Measurements from ENCODE around the gene SHD. TPM values are rescaled to one million over a fixed set of nuclear protein-coding genes. Genes with fewer than 3 reads are reported as not detected.

The SHD gene
- total and polyA plus RNA-seq, 2 of the 13 experiments (the other 11 are each of a cell fraction or from before 2014, with no cell fraction given) = 0.11 to 0.20 TPM

- Histone ChIP-seq H3K27ac (ENCODE audit: extremely low read length, insufficient read depth, low read length) (no peak overlapping the region), H4K20me1 (ENCODE audit: insufficient read depth, low read length) (no peaks in the 10 kb centered on the region), H3K79me2 (ENCODE audit: insufficient read depth, low read length) (no peaks in the 10 kb centered on the region), H3K27me3 (ENCODE audit: control insufficient read depth in 1 of 2, insufficient read depth in 2 of 2, low read length in 2 of 2) (peaks cover 0 to 29% of the 10 kb centered on the region in 2 experiments; a peak in 3 of 5 replicates), H3K4me2 (ENCODE audit: low read depth, low read length) (peak overlapping the region; percentile 87), H2AFZ (ENCODE audit: low read length) (peak overlapping the region; percentile 1), H3K4me3 (replicated peaks in 1 of 3; ENCODE audit: insufficient read depth in 1 of 3, low read depth in 2 of 3, low read length in 3 of 3) (peak overlapping the region; percentile 38 to 72 (median 47)), H3K9me3 (ENCODE audit: low read length) (no peaks in the 10 kb centered on the region), H3K4me1 (ENCODE audit: insufficient read depth, low read length) (peaks cover 17% of the 10 kb centered on the region), H3K36me3 (replicated peaks in 1 of 2; ENCODE audit: control insufficient read depth in 1 of 2, insufficient read depth in 2 of 2, low read length in 2 of 2) (no peaks in the 10 kb centered on the region), H3K9ac (ENCODE audit: insufficient read depth, low read depth, low read length) (0 out of 2 replicates have a peak overlapping the region, but pooled peaks have one; percentile 9)
- ATAC-seq (peak; percentile 98), FAIRE-seq (peak; percentile 93), DNase-seq (ENCODE audit: low spot score) (peak; percentile 81)
- in situ Hi-C loops (cut with HindIII; ENCODE audit: extremely low pct_ligation_motif_present, low pct_unique_long_range_greater_than_20kb) (no loop called here), intact Hi-C loops (cut with micrococcal nuclease; ENCODE audit: unreplicated experiment) (no loop called here)
- CTCF ChIA-PET (ENCODE audit: low intra/inter-chr PET ratio, low total read pairs) = no interaction called here
- POLR2A ChIA-PET = interaction anchor here (1.1 to 1.9 kb wide), 5 partner anchors 16 to 58 kb away, joined by 3 to 19 read pairs (median 4); partner anchors contain the start of genes MPND and YJU2
- WGBS (ENCODE audit: low lambda C conversion rate) = 3% methylated on average over 15 of the region's 20 CpGs
- BruUV-seq (replicated peaks) = no TSS peak
- TF ChIP-seq LCORL (IDR thresholded peaks at IDR 0.05) = no peak
- 0 out of 2 replicates have a peak, but pooled peaks have one; percentile 28 for TF ChIP-seq LCORL (CRISPR knock-in tag; IDR thresholded peaks at IDR 0.05)
- TF ChIP-seq ZEB1 (IDR thresholded peaks at IDR 0.05; ENCODE audit: insufficient replicate concordance, low read depth) = peak; percentile 45
- TF ChIP-seq PHF21A (CRISPR knock-in tag; IDR thresholded peaks at IDR 0.05) = peak; percentile 97
- no peak for TF ChIP-seq ZNF138 (CRISPR knock-in tag; IDR thresholded peaks at IDR 0.05; ENCODE audit: low read depth)
- TF ChIP-seq, protein P1, sequence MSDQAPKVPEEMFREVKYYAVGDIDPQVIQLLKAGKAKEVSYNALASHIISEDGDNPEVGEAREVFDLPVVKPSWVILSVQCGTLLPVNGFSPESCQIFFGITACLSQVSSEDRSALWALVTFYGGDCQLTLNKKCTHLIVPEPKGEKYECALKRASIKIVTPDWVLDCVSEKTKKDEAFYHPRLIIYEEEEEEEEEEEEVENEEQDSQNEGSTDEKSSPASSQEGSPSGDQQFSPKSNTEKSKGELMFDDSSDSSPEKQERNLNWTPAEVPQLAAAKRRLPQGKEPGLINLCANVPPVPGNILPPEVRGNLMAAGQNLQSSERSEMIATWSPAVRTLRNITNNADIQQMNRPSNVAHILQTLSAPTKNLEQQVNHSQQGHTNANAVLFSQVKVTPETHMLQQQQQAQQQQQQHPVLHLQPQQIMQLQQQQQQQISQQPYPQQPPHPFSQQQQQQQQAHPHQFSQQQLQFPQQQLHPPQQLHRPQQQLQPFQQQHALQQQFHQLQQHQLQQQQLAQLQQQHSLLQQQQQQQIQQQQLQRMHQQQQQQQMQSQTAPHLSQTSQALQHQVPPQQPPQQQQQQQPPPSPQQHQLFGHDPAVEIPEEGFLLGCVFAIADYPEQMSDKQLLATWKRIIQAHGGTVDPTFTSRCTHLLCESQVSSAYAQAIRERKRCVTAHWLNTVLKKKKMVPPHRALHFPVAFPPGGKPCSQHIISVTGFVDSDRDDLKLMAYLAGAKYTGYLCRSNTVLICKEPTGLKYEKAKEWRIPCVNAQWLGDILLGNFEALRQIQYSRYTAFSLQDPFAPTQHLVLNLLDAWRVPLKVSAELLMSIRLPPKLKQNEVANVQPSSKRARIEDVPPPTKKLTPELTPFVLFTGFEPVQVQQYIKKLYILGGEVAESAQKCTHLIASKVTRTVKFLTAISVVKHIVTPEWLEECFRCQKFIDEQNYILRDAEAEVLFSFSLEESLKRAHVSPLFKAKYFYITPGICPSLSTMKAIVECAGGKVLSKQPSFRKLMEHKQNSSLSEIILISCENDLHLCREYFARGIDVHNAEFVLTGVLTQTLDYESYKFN (CRISPR knock-in tag; conservative IDR thresholded peaks at IDR 0.05) = peak; percentile 57
- TF ChIP-seq, protein P2, sequence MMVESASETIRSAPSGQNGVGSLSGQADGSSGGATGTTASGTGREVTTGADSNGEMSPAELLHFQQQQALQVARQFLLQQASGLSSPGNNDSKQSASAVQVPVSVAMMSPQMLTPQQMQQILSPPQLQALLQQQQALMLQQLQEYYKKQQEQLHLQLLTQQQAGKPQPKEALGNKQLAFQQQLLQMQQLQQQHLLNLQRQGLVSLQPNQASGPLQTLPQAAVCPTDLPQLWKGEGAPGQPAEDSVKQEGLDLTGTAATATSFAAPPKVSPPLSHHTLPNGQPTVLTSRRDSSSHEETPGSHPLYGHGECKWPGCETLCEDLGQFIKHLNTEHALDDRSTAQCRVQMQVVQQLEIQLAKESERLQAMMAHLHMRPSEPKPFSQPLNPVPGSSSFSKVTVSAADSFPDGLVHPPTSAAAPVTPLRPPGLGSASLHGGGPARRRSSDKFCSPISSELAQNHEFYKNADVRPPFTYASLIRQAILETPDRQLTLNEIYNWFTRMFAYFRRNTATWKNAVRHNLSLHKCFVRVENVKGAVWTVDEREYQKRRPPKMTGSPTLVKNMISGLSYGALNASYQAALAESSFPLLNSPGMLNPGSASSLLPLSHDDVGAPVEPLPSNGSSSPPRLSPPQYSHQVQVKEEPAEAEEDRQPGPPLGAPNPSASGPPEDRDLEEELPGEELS (CRISPR knock-in tag; IDR thresholded peaks at IDR 0.05) = 0 out of 2 replicates have a peak, but pooled peaks have one; percentile 9
- TF ChIP-seq, protein P3, sequence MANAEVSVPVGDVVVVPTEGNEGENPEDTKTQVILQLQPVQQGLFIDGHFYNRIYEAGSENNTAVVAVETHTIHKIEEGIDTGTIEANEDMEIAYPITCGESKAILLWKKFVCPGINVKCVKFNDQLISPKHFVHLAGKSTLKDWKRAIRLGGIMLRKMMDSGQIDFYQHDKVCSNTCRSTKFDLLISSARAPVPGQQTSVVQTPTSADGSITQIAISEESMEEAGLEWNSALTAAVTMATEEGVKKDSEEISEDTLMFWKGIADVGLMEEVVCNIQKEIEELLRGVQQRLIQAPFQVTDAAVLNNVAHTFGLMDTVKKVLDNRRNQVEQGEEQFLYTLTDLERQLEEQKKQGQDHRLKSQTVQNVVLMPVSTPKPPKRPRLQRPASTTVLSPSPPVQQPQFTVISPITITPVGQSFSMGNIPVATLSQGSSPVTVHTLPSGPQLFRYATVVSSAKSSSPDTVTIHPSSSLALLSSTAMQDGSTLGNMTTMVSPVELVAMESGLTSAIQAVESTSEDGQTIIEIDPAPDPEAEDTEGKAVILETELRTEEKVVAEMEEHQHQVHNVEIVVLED (CRISPR knock-in tag; IDR thresholded peaks at IDR 0.05; ENCODE audit: borderline replicate concordance) = no peak
- 0 out of 2 replicates have a peak, but pooled peaks have one; percentile 41 for TF ChIP-seq ZNF607 (CRISPR knock-in tag; IDR thresholded peaks at IDR 0.05; ENCODE audit: borderline replicate concordance)
- TF ChIP-seq SP1 (IDR thresholded peaks at IDR 0.05) = no peak
- TF ChIP-seq SP1 (CRISPR knock-in tag; IDR thresholded peaks at IDR 0.05) = peak; percentile 89
Observed at GRCh38 chr19:4284176-4284958, 5.3 kb downstream of the SHD start.
